Upper lobe of left lung (tissue), 4 donors: ENCODE measurements around the gene SRD5A1.

Source experiments
- CTCF ChIP-seq, 6 experiments: fragments of 450-650 bp in 4 of 6; fragments of 200-600 bp in 2 of 6; sonication (generic) in 2 of 6; IDR thresholded peaks; one replicate each; pipeline ENCODE4 v1.5.1; 2016 to 2019; ENCODE audit warnings: antibody characterized with exemption in 6 of 6
- POLR2A ChIP-seq, 4 donors: fragments of 450-650 bp; IDR thresholded peaks; one replicate each; pipeline ENCODE4 v1.5.1; 2016 to 2017; ENCODE audit warnings: antibody characterized with exemption in 4 of 4, mild to moderate bottlenecking in 2 of 4
- POLR2AphosphoS5 ChIP-seq, 2 donors: sonication (generic); formaldehyde crosslinking; IDR thresholded peaks; one replicate each; pipeline ENCODE4 v1.5.1; 2017; ENCODE audit warnings: antibody characterized with exemption in 2 of 2

- TF ChIP-seq CTCF (IDR thresholded peaks at IDR 0.05) (peak in 1 of 6 experiments; percentile 9), POLR2AphosphoS5 (IDR thresholded peaks at IDR 0.05) (peak; percentile 42 to 86), POLR2A (IDR thresholded peaks at IDR 0.05) (peak in 2 of 4 donors; percentile 65 to 69)
Observed at GRCh38 chr5:6632888-6633468, at the start of gene SRD5A1, which contains the start of gene NSUN2.
